ENCODE data around the gene CDK17. TPM values are rescaled to one million over a fixed set of nuclear protein-coding genes. Genes with fewer than 3 reads are reported as not detected.

Gene CDK17
- total RNA-seq, 1 donor from 2014 or later, result 35.9 TPM

DNA sequence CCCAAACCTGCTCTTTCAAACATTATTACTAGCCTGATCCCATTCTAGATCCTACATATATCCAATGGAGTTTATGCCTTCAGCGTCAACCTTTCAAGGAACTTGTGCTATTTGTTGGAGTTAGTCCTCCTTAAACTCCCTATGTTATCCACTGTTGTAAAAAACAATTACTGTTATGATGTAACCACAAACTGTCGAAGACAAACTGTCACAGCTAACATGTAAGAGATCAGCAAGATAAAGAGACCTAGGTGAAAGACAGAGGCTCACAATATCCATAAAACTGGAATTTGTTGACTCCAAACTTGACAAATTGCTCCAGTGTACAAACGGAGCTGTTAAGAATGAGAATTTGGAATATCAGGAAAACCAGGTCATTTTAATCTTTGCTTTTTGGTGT, 70.7 kb downstream of the CDK17 start:
- Mint-ChIP-seq H3K4me3 (ENCODE audit: low read depth) (no peak overlapping the region), H3K27me3 (no peaks in the 10 kb centered on the region), H3K9me3 (ENCODE audit: low read depth) (peaks cover 12% of the 10 kb centered on the region), H3K36me3 (ENCODE audit: insufficient read depth) (peaks cover 19% of the 10 kb centered on the region), H3K27ac (no peak overlapping the region), H3K4me1 (ENCODE audit: low read depth) (peaks cover 2% of the 10 kb centered on the region)
- TF ChIP-seq, protein P1, sequence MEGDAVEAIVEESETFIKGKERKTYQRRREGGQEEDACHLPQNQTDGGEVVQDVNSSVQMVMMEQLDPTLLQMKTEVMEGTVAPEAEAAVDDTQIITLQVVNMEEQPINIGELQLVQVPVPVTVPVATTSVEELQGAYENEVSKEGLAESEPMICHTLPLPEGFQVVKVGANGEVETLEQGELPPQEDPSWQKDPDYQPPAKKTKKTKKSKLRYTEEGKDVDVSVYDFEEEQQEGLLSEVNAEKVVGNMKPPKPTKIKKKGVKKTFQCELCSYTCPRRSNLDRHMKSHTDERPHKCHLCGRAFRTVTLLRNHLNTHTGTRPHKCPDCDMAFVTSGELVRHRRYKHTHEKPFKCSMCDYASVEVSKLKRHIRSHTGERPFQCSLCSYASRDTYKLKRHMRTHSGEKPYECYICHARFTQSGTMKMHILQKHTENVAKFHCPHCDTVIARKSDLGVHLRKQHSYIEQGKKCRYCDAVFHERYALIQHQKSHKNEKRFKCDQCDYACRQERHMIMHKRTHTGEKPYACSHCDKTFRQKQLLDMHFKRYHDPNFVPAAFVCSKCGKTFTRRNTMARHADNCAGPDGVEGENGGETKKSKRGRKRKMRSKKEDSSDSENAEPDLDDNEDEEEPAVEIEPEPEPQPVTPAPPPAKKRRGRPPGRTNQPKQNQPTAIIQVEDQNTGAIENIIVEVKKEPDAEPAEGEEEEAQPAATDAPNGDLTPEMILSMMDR (IDR thresholded peaks at IDR 0.05; ENCODE audit: unreplicated experiment), result no peak
- DNase-seq (ENCODE audit: low spot score, unreplicated experiment), result no peak

DNA sequence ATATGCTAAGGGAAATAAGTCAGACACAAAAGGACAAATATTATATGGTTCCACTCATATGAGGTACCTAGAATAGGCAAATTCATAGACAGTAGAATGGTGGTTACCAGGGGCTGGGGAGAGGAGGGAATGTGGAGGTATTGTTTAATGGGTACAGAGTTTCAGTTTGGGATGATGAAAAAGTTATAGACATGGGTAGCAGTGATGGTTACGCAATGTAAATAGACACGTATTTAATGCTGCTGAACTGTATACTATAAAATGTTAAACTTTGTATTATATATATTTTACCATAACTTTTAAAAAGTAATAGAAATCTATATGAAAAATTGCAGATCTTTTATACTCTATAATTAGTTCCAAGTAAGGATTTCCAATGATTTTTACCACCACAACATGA, 71.2 kb downstream of the CDK17 start:
- Mint-ChIP-seq H3K27me3 (no peaks in the 10 kb centered on the region), H3K4me3 (ENCODE audit: low read depth) (no peak overlapping the region), H3K27ac (no peak overlapping the region), H3K9me3 (ENCODE audit: low read depth) (peaks cover 12% of the 10 kb centered on the region), H3K4me1 (ENCODE audit: low read depth) (no peaks in the 10 kb centered on the region), H3K36me3 (ENCODE audit: insufficient read depth) (peaks cover 21% of the 10 kb centered on the region)
- no peak for DNase-seq (ENCODE audit: low spot score, unreplicated experiment)
- TF ChIP-seq, protein P1 (IDR thresholded peaks at IDR 0.05; ENCODE audit: unreplicated experiment), result no peak

DNA sequence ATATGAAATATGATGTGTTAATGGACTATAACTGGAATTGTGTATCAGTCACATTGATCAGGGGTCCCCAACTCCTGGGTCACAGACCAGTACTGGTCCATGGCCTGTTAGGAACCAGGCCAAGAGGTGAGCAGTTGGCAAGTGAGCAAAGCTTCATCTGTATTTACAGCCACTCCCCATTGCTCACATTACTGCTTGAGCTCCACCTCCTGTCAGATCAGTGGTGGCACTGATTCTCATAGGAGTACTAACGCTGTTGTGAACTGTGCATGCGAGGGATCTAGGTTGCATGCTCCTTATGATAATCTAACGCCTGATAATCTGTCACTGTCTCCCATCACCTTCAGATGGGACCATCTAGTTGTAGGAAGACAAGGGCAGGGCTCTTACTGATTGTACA, 72.3 kb downstream of the CDK17 start:
- H3K27ac Mint-ChIP-seq, result no peak overlapping the region
- TF ChIP-seq, protein P1 (IDR thresholded peaks at IDR 0.05; ENCODE audit: unreplicated experiment), result no peak
- no peaks in the 10 kb centered on the region for H3K27me3 Mint-ChIP-seq
- peaks cover 16% of the 10 kb centered on the region for H3K9me3 Mint-ChIP-seq (ENCODE audit: low read depth)
- peaks cover 27% of the 10 kb centered on the region for H3K36me3 Mint-ChIP-seq (ENCODE audit: insufficient read depth)
- DNase-seq (ENCODE audit: low spot score, unreplicated experiment), result no peak
- H3K4me3 Mint-ChIP-seq (ENCODE audit: low read depth), result no peak overlapping the region
- H3K4me1 Mint-ChIP-seq (ENCODE audit: low read depth), result no peaks in the 10 kb centered on the region

DNA sequence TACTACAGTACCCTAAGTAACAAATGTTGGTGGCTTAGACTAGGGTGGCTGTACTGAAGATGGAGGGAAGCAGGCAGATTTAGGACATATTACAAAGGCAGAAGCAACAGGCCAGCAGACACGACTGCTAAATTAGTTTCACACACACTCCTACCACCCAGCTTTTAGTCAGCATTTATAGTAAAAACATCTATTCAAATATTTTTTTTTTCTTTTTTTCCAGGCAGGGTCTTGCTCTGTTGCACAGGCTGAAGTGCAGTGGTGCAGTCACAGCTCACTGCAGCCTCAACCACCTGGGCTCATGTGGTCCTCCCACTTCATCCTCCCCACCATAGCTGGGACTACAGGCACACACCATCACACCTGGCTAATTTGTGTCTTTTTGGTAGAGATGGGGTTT, 72.9 kb downstream of the CDK17 start:
- Mint-ChIP-seq H3K36me3 (ENCODE audit: insufficient read depth) (peaks cover 31% of the 10 kb centered on the region), H3K4me3 (ENCODE audit: low read depth) (no peak overlapping the region), H3K4me1 (ENCODE audit: low read depth) (no peaks in the 10 kb centered on the region), H3K27me3 (no peaks in the 10 kb centered on the region), H3K9me3 (ENCODE audit: low read depth) (peaks cover 20% of the 10 kb centered on the region), H3K27ac (no peak overlapping the region)
- DNase-seq (ENCODE audit: low spot score, unreplicated experiment), result no peak
- TF ChIP-seq, protein P1 (IDR thresholded peaks at IDR 0.05; ENCODE audit: unreplicated experiment), result no peak

DNA sequence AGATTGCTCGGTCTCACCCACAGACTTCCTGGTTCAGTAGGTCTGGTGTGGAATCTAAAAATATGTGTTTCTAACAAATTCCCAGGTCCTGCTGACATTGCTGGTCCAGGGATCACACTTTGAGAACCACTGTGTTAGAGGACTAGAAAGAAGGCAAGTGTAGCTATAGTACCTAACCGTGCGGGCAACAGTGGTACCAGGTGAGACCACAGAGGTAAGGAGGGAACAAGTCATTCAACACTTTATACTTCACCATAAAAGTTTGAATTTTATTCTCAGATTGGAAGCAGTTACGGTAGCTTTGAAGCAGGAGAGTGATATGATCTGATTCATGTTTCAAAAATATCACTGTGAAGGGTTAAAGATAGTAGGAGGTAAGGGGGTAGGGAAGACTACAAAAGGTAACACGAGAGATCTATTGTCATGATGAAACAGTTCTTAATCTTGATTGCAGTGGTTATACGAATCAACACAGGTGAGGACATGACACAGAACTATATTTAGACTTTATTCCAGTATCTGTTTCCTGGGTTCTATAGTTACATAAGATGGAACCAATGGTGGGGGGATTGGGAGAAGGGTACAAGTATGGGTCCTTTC, 73.5 kb downstream of the CDK17 start:
- DNase-seq (ENCODE audit: low spot score, unreplicated experiment), result no peak
- H3K36me3 Mint-ChIP-seq (ENCODE audit: insufficient read depth), result peaks cover 37% of the 10 kb centered on the region
- no peak overlapping the region for H3K27ac Mint-ChIP-seq
- H3K4me3 Mint-ChIP-seq (ENCODE audit: low read depth), result no peak overlapping the region
- H3K9me3 Mint-ChIP-seq (ENCODE audit: low read depth), result peaks cover 25% of the 10 kb centered on the region
- no peaks in the 10 kb centered on the region for H3K4me1 Mint-ChIP-seq (ENCODE audit: low read depth)
- H3K27me3 Mint-ChIP-seq, result no peaks in the 10 kb centered on the region
- TF ChIP-seq, protein P1 (IDR thresholded peaks at IDR 0.05; ENCODE audit: unreplicated experiment), result no peak

Measured in progenitor cell of endocrine pancreas (in vitro differentiated cells).